ENCODE data around the gene SERPINE1.
"Not testable (repeated sequence)": the region's sequence is repeated elsewhere in the genome, so short reads cannot be mapped to it uniquely, and the experiment has no call there.

Gene SERPINE1

GRCh38 chr7:101087334-101088068 lies 39.4 kb upstream of the SERPINE1 start:
- Histone ChIP-seq H3K4me2 (ENCODE audit: low read length) (no peak overlapping the region), H3K4ac (ENCODE audit: low read depth, low read length) (no peak overlapping the region), H2BK120ac (ENCODE audit: low read depth, low read length) (no peak overlapping the region), H3K18ac (ENCODE audit: low read length) (no peak overlapping the region), H3K36me3 (ENCODE audit: control insufficient read depth, insufficient read depth, low read length) (no peaks in the 10 kb centered on the region), H3K79me1 (ENCODE audit: low read length) (peaks cover 4% of the 10 kb centered on the region), H4K8ac (ENCODE audit: low read depth, low read length) (no peak overlapping the region), H2BK5ac (ENCODE audit: low read length) (no peak overlapping the region), H3K4me3 (ENCODE audit: low read length) (no peak overlapping the region), H3K56ac (ENCODE audit: low read length) (no peak overlapping the region), H3K79me2 (ENCODE audit: control insufficient read depth, insufficient read depth, low read length) (no peaks in the 10 kb centered on the region), H3K27ac (ENCODE audit: low read depth, low read length) (no peak overlapping the region), H2BK15ac (replicated peaks; ENCODE audit: low read depth) (no peak overlapping the region), H3K4me1 (ENCODE audit: control insufficient read depth, low read depth, low read length) (no peaks in the 10 kb centered on the region), H3K9ac (ENCODE audit: low read length) (no peak overlapping the region), H3K23ac (ENCODE audit: low read length) (no peak overlapping the region), H2AK5ac (ENCODE audit: low read length) (no peak overlapping the region), H4K5ac (ENCODE audit: low read length) (no peak overlapping the region), H3K27me3 (ENCODE audit: insufficient read depth, low read length, poor library complexity) (no peaks in the 10 kb centered on the region)
- DNase-seq = no peak
- no CpG with 5 or more reads among the region's 45 CpGs for WGBS (ENCODE audit: extremely low coverage, insufficient coverage, low lambda C conversion rate)

DNA sequence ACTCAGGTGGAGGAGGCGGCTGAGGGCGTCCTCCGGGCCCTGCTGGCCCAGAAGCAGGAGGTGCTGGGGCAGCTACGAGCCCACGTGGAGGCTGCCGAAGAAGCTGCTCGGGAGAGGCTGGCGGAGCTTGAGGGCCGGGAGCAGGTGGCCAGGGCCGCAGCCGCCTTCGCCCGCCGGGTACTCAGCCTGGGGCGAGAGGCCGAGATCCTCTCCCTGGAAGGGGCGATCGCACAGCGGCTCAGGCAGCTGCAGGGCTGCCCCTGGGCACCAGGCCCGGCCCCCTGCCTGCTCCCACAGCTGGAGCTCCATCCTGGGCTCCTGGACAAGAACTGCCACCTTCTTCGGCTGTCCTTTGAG lies 38.9 kb upstream of the SERPINE1 start:
- H2BK15ac ChIP-seq (replicated peaks; ENCODE audit: low read depth) = no peak overlapping the region
- no peak overlapping the region for H2BK120ac ChIP-seq (ENCODE audit: low read depth, low read length)
- WGBS (ENCODE audit: extremely low coverage, insufficient coverage, low lambda C conversion rate) = no CpG with 5 or more reads among the region's 21 CpGs
- no peaks in the 10 kb centered on the region for H3K79me2 ChIP-seq (ENCODE audit: control insufficient read depth, insufficient read depth, low read length)
- no peak overlapping the region for H4K8ac ChIP-seq (ENCODE audit: low read depth, low read length)
- H3K18ac ChIP-seq (ENCODE audit: low read length) = no peak overlapping the region
- no peak overlapping the region for H3K56ac ChIP-seq (ENCODE audit: low read length)
- H3K9ac ChIP-seq (ENCODE audit: low read length) = no peak overlapping the region
- no peak overlapping the region for H4K5ac ChIP-seq (ENCODE audit: low read length)
- H3K4me3 ChIP-seq (ENCODE audit: low read length) = no peak overlapping the region
- H3K79me1 ChIP-seq (ENCODE audit: low read length) = peaks cover 4% of the 10 kb centered on the region
- H2AK5ac ChIP-seq (ENCODE audit: low read length) = no peak overlapping the region
- H3K36me3 ChIP-seq (ENCODE audit: control insufficient read depth, insufficient read depth, low read length) = no peaks in the 10 kb centered on the region
- H3K27me3 ChIP-seq (ENCODE audit: insufficient read depth, low read length, poor library complexity) = no peaks in the 10 kb centered on the region
- no peak for DNase-seq
- no peak overlapping the region for H3K4ac ChIP-seq (ENCODE audit: low read depth, low read length)
- H3K23ac ChIP-seq (ENCODE audit: low read length) = no peak overlapping the region
- no peaks in the 10 kb centered on the region for H3K4me1 ChIP-seq (ENCODE audit: control insufficient read depth, low read depth, low read length)
- no peak overlapping the region for H3K27ac ChIP-seq (ENCODE audit: low read depth, low read length)
- no peak overlapping the region for H2BK5ac ChIP-seq (ENCODE audit: low read length)
- H3K4me2 ChIP-seq (ENCODE audit: low read length) = no peak overlapping the region

GRCh38 chr7:101088858-101089529 lies 37.9 kb upstream of the SERPINE1 start:
- Histone ChIP-seq H3K27ac (ENCODE audit: low read depth, low read length) (no peak overlapping the region), H4K5ac (ENCODE audit: low read length) (no peak overlapping the region), H3K36me3 (ENCODE audit: control insufficient read depth, insufficient read depth, low read length) (no peaks in the 10 kb centered on the region), H2AK5ac (ENCODE audit: low read length) (no peak overlapping the region), H2BK5ac (ENCODE audit: low read length) (no peak overlapping the region), H3K18ac (ENCODE audit: low read length) (no peak overlapping the region), H3K4me1 (ENCODE audit: control insufficient read depth, low read depth, low read length) (no peaks in the 10 kb centered on the region), H3K27me3 (ENCODE audit: insufficient read depth, low read length, poor library complexity) (no peaks in the 10 kb centered on the region), H2BK15ac (replicated peaks; ENCODE audit: low read depth) (no peak overlapping the region), H3K9ac (ENCODE audit: low read length) (no peak overlapping the region), H3K79me1 (ENCODE audit: low read length) (peaks cover 4% of the 10 kb centered on the region), H3K4me2 (ENCODE audit: low read length) (no peak overlapping the region), H2BK120ac (ENCODE audit: low read depth, low read length) (no peak overlapping the region), H3K4me3 (ENCODE audit: low read length) (no peak overlapping the region), H3K4ac (ENCODE audit: low read depth, low read length) (no peak overlapping the region), H4K8ac (ENCODE audit: low read depth, low read length) (no peak overlapping the region), H3K56ac (ENCODE audit: low read length) (no peak overlapping the region), H3K79me2 (ENCODE audit: control insufficient read depth, insufficient read depth, low read length) (no peaks in the 10 kb centered on the region), H3K23ac (ENCODE audit: low read length) (no peak overlapping the region)
- no CpG with 5 or more reads among the region's 41 CpGs for WGBS (ENCODE audit: extremely low coverage, insufficient coverage, low lambda C conversion rate)
- no peak for DNase-seq

- no peak overlapping the region for H3K56ac ChIP-seq (ENCODE audit: low read length)
- no peak overlapping the region for H3K23ac ChIP-seq (ENCODE audit: low read length)
- H3K4me3 ChIP-seq (ENCODE audit: low read length) = no peak overlapping the region
- no peak overlapping the region for H2BK5ac ChIP-seq (ENCODE audit: low read length)
- no peaks in the 10 kb centered on the region for H3K27me3 ChIP-seq (ENCODE audit: insufficient read depth, low read length, poor library complexity)
- no CpG with 5 or more reads among the region's 9 CpGs for WGBS (ENCODE audit: extremely low coverage, insufficient coverage, low lambda C conversion rate)
- H3K79me1 ChIP-seq (ENCODE audit: low read length) = peaks cover 4% of the 10 kb centered on the region
- no peak for DNase-seq
- no peak overlapping the region for H2BK15ac ChIP-seq (replicated peaks; ENCODE audit: low read depth)
- no peak overlapping the region for H4K8ac ChIP-seq (ENCODE audit: low read depth, low read length)
- H3K4ac ChIP-seq (ENCODE audit: low read depth, low read length) = no peak overlapping the region
- no peaks in the 10 kb centered on the region for H3K79me2 ChIP-seq (ENCODE audit: control insufficient read depth, insufficient read depth, low read length)
- H2BK120ac ChIP-seq (ENCODE audit: low read depth, low read length) = no peak overlapping the region
- H3K36me3 ChIP-seq (ENCODE audit: control insufficient read depth, insufficient read depth, low read length) = no peaks in the 10 kb centered on the region
- no peak overlapping the region for H3K18ac ChIP-seq (ENCODE audit: low read length)
- H2AK5ac ChIP-seq (ENCODE audit: low read length) = no peak overlapping the region
- no peak overlapping the region for H4K5ac ChIP-seq (ENCODE audit: low read length)
- no peaks in the 10 kb centered on the region for H3K4me1 ChIP-seq (ENCODE audit: control insufficient read depth, low read depth, low read length)
- no peak overlapping the region for H3K27ac ChIP-seq (ENCODE audit: low read depth, low read length)
- H3K4me2 ChIP-seq (ENCODE audit: low read length) = no peak overlapping the region
- no peak overlapping the region for H3K9ac ChIP-seq (ENCODE audit: low read length)
These were observed 37.0 kb upstream of the SERPINE1 start for GRCh38 chr7:101089876-101090275.

- H3K4me1 ChIP-seq (ENCODE audit: control insufficient read depth, low read depth, low read length); H3K56ac ChIP-seq (ENCODE audit: low read length); H3K4ac ChIP-seq (ENCODE audit: low read depth, low read length); H3K18ac ChIP-seq (ENCODE audit: low read length); H2BK120ac ChIP-seq (ENCODE audit: low read depth, low read length); H3K79me1 ChIP-seq (ENCODE audit: low read length); H4K5ac ChIP-seq (ENCODE audit: low read length); H3K27ac ChIP-seq (ENCODE audit: low read depth, low read length); H3K4me2 ChIP-seq (ENCODE audit: low read length); H2AK5ac ChIP-seq (ENCODE audit: low read length); H2BK5ac ChIP-seq (ENCODE audit: low read length); H2BK15ac ChIP-seq (replicated peaks; ENCODE audit: low read depth); H3K27me3 ChIP-seq (ENCODE audit: insufficient read depth, low read length, poor library complexity); H3K4me3 ChIP-seq (ENCODE audit: low read length); H3K36me3 ChIP-seq (ENCODE audit: control insufficient read depth, insufficient read depth, low read length); H3K9ac ChIP-seq (ENCODE audit: low read length); DNase-seq; H4K8ac ChIP-seq (ENCODE audit: low read depth, low read length); H3K79me2 ChIP-seq (ENCODE audit: control insufficient read depth, insufficient read depth, low read length); H3K23ac ChIP-seq (ENCODE audit: low read length): not testable (repeated sequence)
- WGBS (ENCODE audit: extremely low coverage, insufficient coverage, low lambda C conversion rate) = no CpG with 5 or more reads among the region's 53 CpGs
These were observed 34.5 kb upstream of the SERPINE1 start for GRCh38 chr7:101092266-101092905.
